HG03342 (cell line): Measurements from ENCODE around the gene ADCK1.
A peak's percentile ranks its signal among the peaks of the same experiment; 100 is the strongest.
"Not testable (repeated sequence)": the region's sequence is repeated elsewhere in the genome, so short reads cannot be mapped to it uniquely, and the experiment has no call there.

ENCODE experiments used
- ATAC-seq: cut with Tn5 transposase; IDR thresholded peaks from one replicate; pipeline ENCODE4 v1.9.1; 2021; ENCODE audit warnings: mild to moderate bottlenecking, moderate library complexity; ENCODE audit not compliant: unreplicated experiment

ADCK1 gene

DNA sequence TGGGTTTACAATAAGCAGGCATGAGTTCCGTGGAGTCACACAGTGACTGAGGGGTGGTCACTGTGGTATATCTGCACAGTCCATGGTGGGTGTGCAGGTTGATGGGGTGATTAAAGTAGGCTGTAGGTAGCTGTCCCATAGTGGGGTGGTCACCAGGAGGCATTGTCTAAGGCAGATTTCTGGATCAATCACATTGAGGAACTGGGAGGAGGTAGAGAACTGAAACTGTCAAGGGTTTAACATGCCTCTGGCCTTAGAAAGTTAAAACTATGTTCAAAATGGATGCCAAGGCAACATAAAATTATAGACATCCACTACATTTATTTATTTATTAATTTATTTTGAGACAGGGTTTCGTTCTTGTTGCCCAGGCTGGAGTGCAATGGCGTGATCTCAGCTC, 8.3 kb downstream of the ADCK1 start:
- ATAC-seq = no peak

DNA sequence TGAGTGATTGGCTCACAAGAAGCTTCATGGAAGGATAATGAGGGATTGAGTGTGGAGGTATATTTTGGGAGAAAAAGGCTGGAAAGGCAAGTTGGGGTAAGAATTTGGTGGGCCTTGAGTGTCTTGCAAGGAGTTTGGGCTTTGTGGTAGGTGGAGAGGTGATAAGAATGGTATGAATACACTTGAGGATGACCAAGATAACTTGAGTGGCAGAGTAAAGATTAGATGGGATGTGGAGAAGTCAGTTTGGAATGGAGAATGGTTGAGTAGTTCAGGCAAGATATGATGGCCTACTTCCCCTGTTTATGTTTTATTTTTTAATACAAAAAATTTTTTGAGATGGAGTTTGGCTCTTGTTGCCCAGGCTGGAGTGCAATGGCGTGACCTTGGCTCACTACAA, 9.1 kb downstream of the ADCK1 start:
- ATAC-seq = no peak

DNA sequence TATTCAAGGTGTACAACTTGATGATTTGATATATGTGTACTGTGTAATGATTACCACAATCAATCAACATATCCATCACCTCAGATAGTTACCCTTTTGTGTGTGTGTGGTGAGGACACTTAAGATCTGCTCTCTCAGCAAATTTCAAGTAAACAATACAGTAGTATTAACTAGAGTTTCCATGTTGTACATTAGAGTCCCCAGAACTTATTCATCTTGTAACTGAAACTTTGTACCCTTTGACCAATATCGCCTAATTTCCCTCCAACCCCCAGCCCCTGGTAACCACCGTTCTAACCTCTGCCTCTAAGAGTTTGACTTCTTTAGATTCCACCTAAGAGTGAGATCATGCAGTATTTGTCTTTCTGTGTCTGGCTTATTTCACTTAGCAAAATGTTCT, 12.1 kb downstream of the ADCK1 start:
- ATAC-seq = peak; percentile 69

DNA sequence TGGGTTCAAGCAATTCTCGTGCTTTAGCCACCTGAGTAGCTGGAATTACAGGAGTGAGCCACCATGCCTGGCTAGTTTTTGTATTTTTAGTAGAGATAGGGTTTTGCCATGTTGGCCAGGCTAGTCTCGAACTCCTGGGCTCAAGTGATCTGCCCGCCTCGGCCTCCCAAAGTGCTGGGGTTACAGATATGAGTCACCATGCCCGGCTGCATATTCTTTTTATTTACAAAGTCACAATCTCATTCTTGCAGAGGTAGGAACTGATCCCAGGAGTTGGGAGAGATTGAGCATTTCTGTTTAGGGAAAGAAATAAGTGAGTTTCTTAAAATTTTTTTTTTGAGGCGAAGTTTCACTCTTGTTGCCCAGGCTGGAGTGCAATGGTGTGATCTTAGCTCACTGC, 12.8 kb downstream of the ADCK1 start:
- ATAC-seq = not testable (repeated sequence)

DNA sequence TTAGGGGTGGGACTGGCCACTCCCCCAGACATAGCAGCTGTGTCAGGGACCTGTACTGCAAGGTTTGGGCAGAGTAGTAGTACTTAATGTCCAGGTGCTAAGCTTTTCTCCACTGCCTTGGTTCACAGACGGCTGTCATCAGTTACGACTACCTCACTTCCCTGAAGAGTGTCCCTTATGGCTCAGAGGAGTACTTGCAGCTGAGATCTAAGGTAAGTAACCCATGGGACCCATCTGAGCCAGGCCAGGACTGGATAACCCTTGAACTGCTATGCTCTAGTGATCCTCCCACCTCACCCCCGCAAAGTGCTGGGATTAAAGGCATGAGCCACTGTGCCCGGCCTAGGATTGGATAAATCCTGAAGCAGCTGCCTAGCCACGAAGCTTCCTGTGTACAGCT, 22.4 kb downstream of the ADCK1 start:
- ATAC-seq = no peak

DNA sequence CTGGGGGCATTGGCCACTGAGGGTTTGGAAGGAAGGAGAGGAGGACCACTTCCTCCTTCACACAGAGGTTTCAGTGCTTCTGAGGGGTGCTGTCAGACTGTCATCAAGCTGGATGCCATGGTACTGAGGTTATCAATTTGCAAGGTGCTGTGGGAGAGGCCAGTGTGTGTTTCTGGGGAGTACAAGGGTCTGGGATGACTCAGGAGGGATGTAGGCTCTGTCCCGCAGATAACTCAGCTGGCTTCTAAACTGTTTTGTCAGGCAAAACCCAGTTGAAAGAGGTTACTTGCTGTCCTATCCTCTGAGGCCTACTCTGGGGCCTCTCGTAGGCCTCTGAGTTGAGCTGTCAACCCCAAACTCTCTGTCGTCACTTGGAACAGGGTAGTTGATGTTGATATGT, 22.8 kb downstream of the ADCK1 start:
- ATAC-seq = no peak

DNA sequence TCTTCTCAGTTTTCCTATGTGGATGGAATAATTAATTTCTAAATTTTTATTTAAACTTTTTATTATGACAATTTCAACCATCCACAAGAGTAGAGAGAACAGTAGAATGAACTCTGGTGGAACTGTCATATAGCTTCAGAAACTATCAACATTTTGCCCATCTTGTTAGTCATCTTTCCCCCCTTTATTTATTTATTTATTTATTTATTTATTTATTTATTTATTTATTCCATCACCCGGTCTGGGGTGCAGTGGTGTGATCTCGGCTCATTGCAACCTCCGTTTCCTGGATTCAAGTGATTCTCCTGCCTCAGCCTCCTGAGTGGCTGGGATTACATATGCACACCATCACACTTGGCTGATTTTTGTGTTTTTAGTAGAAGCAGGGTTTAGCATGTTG, 23.5 kb downstream of the ADCK1 start:
- no peak for ATAC-seq

DNA sequence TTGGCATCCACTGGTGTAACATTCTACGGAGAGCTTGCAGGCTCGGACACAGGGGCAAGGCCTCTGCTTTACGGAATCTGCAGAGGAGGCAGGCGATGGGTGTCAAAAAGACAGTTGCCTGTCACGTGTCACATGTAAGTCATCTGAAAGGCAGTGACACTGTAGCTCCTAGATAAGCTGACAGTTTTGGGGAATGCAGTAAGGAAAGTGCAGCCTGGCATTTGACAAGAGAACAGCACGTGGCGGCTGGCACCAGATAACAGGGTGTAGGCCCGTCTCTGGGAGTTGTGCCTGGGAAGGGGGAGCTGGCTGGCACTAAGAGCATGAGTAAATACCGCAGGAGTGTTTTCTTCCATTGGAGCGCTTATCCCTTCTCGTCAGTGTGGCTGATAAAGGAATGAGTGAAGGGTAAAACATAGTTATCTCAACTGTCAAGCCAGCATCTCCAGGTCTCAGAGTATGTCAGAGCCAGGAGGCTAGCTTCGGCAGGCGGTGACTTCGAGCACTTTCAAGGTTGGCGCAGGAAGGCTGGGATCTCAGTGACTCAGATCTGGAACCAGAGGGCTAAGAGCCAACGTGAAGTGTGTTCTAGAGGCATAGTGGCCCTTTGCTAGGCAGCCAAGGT, 26.1 kb downstream of the ADCK1 start:
- ATAC-seq = no peak

DNA sequence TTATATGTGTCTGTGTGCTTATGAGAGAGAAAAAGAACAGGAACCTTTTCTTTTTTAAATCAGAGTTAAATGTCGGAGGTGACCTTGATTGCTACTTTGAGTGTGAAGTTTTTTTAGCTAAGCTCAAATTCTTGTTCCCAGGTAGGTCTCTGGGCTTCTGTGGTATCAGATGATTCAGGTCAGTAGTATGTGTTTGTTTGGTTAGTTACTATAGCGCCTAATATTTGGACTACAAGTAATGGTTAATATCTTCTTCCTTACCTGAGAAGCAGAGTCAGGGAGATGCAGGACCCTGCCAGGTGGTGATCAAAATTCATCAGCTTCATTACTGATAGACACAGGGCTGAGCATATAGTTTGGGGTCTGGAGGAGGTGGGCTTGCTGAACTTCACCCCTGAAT, 30.8 kb downstream of the ADCK1 start:
- ATAC-seq = no peak

DNA sequence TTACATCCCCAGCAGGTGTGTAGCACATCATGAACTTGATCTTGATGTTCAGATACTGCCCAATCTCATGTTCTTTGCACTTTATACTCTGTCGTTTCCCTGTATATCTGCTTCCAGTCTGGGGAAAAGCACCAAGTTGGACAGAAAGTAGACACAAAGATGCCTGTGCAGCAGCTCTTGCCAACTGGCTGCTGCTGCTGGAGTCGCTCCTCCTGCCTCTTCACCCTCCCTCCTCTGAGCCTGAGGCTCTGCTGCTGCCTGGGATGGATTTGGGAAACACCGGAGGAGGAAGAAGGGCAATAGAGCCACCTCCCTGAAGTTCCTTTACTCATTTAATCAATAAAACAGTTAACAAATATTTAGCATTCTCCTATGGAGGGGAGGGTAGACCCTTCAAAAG, 32.4 kb downstream of the ADCK1 start:
- ATAC-seq = no peak

DNA sequence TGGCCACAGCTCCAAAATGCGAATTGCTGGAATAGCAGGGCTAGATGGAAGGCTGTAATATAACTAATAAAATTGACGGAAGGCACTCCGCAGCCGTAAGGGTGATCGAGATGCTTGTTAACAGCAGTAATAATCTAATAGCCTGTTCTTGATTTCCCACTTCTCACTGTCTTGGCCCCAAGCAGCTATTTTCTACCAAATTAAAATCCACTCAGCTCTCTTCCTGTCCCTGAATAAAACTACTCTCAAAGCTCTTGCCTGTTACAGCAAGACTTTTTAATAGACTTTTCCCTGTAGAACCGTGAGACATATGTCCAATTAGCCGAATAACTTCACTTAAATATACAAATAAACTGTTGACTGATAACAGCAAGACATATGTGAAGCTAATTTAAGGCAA, 38.0 kb downstream of the ADCK1 start:
- ATAC-seq = no peak

DNA sequence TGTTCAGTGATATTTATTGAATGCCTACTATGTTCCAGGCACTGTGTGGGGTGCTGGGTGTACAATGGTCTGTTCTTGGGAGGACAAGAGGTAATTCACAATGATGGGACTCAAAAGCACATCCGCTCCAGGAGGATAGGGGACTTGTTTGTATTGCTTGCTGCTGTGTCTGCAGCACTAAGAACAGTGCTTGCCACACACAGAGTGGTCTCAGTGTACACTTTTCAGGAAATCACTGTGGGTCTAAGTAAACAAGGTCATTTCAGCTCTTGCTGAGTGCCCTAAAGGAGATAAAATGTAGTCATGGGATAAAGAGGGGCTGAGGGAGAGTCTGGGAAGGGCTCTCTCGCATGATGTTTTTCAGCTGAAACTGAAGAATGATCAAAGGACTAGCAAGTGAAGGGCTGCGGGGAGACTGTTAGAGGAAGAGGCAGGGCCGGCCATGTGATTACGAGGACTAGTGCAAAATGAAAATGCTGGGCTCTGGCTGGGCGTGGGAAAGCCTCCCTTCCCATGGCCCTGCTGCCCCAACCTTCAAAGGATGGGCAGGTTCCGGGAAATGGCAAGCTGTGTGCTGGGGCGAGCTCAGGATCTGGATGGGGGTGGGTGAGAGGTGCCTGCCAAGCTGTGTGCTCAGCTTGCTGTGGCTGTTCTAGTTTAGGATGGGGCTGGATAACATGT, 39.1 kb downstream of the ADCK1 start:
- ATAC-seq = no peak

DNA sequence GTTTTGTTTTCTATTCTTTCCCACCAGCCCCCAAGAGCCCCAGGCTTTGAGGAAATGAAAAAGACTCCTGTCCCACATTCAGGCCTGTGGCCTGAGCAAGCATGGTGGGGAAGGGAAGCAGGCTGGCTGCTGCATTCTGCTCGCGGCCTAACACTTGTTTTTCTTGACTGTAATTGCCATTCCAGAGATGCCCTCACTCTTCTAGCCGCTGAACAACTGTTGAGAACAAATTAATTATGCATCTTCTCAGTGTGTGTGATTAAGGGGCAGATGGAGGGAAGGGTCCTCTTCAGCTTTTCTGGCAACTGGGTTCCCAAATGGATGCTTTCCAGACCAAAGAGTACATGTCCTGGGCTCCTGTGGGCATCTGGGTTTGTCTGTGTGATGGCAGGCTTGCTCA, 43.3 kb downstream of the ADCK1 start:
- no peak for ATAC-seq

DNA sequence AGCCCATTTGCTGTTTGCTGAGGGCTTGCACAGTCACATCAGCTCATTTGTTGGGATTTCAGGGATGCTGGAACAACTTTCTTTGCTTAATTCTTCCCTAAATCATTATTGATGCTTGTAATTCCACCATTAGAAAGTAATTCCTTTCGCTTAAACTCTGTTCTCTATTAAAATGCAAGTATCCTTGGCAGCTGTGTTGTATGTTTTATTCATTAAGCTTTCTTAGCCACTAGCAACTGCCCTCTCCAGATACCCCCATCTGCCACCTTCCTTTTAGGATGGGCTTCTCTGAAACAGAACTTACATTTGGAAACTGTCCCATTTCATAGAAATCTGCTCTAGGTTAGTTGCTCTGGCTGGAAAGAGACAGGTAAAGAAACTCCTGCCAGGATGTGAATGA, 43.7 kb downstream of the ADCK1 start:
- ATAC-seq = no peak

DNA sequence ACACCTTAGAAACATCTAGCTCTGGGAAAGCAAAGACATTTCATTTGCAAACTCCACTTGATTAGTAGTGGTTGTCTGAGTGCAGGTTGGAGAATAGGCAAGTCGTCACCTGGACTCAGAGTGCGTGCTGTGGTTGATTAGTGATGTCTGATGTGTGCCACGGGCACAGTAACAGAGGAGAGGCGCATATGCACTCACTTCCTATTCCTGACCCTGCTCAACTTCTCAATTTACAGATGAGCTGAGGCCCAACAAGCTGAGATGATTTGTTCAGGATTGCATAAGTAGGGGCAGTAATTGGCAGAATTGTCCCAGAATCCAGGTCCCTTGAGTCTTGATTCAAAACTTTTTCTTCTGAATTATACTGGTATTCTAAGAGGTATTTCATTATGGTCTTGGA, 44.9 kb downstream of the ADCK1 start:
- no peak for ATAC-seq

DNA sequence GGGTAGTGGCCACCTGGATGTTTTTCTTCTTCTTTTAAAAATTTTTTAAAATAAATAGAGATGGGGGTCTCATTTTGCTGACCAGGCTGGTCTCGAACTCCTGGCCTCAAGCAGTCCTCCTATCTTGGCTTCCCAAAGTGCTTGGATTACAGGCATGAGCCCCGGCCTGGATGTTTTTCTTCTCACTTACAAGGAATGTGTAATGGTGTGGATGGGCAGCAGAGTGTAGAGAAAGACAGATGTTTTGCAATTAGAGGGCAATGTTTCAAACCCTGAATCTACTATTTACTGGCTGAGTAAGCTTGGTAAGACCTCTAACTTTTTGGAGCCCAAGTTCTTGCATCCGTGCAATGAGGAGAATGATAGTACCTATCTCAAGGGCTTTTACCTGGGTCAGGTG, 48.1 kb downstream of the ADCK1 start:
- ATAC-seq = no peak

DNA sequence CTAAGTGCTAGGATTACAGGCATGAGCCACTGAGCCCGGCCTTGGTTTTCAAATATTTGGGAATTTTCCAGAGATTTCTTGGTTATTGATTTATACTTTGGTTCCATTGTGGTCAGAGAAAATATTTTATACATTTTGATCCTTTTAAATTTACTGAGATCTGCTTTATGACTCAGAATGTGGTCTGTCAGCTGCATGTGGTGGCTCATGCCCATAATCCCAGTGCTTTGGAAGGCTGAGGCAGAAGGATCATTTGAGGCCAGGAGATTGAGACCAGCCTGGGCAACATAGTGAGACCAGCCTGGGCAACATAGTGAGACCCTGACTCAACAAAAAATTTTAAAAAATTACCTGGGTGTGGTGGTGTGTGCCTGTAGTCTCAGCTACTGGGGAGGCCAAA, 49.8 kb downstream of the ADCK1 start:
- no peak for ATAC-seq

DNA sequence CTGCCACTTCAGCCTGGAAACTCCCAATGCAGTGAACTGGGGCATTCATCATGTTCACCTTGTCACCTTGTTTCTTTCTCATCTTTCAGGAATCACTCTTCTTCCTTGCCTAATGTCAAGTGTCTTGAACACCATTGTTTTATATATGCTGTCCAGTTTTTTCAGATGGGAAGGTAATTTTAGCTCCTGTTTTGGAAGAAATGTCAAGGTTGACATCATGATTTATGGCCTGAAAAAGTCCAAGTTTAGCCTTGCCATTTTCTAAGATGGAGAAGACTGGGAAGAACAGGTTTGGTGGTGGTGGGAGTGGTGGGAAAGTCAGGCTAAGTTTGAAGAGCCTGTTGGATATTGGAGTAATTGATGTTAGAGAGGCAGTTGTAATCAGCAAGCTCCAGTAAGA, 54.0 kb downstream of the ADCK1 start:
- no peak for ATAC-seq

DNA sequence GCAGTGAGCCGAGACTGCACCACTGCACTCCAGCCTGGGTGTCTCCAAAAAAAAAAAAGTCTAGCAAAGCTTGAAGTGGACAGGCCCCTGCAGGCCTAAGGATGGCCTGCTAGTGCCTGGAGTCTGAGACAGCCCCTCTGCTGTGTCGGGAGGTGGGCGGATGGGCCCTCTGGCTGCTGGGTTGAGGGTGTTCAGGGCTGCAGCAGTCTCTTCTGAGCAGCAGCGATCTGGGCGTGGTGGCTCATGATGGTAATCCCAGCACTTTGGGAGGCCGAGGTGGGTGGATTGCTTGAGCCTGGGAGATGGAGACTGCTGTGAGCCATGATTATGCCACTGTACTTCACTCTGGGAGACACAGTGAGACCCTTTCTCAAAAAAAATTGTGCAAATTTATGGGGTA, 57.0 kb downstream of the ADCK1 start:
- no peak for ATAC-seq

DNA sequence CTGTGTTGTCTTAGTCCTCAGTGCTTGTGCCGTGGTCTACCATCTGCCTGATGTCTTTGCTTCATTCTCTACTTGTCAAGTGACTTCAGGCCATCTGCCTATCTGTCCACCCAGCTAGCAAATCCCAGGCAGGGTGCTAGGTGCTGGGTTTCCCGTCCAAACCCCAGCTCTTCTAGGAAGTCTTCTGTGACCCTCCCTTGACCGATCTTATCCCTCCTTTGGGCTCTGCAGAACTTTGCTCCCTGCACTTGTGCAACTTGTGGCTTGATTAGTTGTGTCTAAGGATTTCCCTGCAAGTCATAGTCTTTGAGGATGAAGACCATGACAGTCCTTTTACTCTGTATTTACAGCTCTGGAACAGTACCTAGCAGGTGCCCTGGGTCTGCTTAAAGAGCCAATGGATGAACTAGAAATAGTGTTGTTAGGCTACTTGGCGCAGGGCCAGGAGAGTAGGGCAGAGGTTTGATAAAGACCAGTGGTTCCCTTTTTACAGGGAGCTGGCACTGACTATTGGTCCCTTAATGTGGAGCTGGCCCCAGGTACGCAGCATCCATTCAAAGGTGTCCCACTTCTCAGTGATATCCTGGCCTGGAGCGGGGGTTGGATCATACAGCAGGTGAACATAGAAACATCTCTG, 60.1 kb downstream of the ADCK1 start:
- no peak for ATAC-seq

DNA sequence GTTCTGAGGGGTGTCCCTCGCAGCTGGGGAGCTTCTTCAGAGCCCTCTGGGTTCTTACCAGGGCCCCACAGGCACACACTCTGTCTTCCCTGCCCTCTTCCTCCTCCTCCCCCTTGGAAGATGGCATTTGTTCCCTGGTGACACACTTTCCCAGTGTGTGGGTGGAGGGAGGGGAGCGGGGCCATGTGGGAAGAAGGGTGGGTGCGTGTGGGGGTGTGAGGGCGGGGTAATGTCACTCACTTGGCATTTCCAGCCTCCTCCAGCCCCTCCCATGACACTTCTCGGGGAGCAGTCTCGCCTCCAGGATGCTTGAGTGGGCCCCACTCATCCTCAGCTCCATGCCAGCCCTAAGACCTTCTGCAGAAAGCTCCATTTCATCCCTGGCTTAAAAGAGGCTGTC, 61.3 kb downstream of the ADCK1 start:
- ATAC-seq = no peak

DNA sequence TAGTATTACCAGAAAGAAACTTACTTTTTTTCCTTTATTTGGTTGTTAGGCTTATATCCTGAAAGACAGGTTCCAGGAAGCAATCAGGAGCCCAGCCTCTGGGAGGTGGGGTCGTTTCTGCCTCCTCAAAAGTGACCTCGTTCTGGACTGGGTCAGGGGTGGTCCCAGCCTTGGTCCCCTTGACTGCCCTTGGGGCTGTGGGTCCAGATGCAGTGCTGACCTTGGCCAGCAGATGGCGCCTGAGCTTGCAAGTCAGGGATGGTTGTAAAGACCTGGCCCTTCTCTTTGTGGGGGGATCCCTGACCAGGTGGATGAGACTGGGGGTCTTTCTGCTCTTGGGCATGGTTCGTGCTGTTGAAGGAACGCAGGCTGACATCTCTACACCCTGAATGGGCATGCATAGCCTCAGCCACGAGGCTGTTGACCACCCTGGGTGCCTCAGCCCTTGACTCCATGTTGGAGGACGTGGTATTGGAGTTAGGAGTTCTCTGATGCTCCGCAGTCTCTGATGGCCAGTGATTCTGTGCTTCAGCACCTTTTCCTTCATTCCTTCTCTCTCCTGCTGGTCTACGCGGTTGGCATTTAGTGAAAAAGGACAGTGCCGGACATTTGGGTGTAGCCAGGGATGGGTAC, 62.4 kb downstream of the ADCK1 start:
- peak; percentile 75 for ATAC-seq
